D721Med (cell line): ENCODE data around the gene UPF1.

Source experiments
- DNase-seq: peaks from one replicate; pipeline ENCODE4 v3.0.0; 2011; ENCODE audit warnings: low spot score; ENCODE audit not compliant: insufficient read length
- FAIRE-seq: peaks from 2 replicates; lab custom pipeline; 2011; peaks lifted over from hg19 to GRCh38; lab: Jason Lieb, UNC
- TF ChIP-seq, protein P1 (sequence below): IDR thresholded peaks from 2 replicates; pipeline ENCODE4 v1.5.1; 2012; ENCODE audit warnings: mild to moderate bottlenecking, control low read depth; ENCODE audit not compliant: insufficient read depth; ENCODE audit errors: missing control alignments

The UPF1 gene

GRCh38 chr19:18846862-18847548, 15.2 kb downstream of the UPF1 start:
- DNase-seq: peak; percentile 92
- FAIRE-seq: no peak
- TF ChIP-seq, protein P1, sequence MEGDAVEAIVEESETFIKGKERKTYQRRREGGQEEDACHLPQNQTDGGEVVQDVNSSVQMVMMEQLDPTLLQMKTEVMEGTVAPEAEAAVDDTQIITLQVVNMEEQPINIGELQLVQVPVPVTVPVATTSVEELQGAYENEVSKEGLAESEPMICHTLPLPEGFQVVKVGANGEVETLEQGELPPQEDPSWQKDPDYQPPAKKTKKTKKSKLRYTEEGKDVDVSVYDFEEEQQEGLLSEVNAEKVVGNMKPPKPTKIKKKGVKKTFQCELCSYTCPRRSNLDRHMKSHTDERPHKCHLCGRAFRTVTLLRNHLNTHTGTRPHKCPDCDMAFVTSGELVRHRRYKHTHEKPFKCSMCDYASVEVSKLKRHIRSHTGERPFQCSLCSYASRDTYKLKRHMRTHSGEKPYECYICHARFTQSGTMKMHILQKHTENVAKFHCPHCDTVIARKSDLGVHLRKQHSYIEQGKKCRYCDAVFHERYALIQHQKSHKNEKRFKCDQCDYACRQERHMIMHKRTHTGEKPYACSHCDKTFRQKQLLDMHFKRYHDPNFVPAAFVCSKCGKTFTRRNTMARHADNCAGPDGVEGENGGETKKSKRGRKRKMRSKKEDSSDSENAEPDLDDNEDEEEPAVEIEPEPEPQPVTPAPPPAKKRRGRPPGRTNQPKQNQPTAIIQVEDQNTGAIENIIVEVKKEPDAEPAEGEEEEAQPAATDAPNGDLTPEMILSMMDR: peak; percentile 94

DNA sequence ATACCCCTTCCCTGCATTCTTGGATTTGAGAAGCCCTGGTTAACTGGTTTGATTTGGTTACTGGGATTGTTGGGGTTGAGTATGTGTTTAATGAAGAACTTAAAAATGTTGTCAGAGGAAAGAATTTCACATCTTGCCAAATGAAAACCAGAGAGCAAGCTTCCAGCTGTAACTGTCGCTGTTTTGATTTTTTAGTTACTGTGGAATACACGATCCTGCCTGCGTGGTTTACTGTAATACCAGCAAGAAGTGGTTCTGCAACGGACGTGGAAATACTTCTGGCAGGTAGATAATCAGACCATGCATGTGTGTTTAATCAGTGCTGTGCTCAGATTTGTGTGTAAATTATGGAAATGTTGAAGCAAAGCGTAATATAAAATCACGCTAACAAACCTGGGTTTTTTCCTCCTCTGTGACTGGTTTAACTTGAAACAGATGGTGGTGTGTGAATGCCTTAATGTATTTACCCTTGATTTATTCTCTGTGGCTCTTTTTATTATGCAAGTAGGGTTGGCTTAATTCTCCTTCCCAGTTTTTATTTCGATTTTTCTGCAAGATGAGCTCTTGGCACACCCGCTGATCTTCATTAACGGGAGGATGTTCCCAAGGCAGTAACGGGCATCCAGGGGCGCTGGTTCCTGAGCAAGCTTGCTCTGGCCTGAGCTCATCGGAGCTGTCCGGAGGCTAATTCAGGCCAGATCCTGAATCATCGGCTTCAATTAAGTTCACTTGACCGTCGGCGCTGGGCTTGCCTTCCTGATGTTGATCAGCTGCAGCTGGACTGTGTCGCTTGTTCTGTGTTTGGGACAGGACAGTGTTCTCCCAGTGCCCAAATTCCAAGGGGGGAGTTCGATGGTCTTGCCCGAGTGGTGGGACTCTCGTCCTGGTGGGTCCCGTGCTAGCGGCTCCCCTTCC, 16.0 kb downstream of the UPF1 start:
- DNase-seq (no peak), FAIRE-seq (no peak)
- TF ChIP-seq, protein P1: no peak

- TF ChIP-seq, protein P1: no peak
- DNase-seq: no peak
- FAIRE-seq: no peak
These were observed 17.3 kb downstream of the UPF1 start for GRCh38 chr19:18848878-18849661.

DNA sequence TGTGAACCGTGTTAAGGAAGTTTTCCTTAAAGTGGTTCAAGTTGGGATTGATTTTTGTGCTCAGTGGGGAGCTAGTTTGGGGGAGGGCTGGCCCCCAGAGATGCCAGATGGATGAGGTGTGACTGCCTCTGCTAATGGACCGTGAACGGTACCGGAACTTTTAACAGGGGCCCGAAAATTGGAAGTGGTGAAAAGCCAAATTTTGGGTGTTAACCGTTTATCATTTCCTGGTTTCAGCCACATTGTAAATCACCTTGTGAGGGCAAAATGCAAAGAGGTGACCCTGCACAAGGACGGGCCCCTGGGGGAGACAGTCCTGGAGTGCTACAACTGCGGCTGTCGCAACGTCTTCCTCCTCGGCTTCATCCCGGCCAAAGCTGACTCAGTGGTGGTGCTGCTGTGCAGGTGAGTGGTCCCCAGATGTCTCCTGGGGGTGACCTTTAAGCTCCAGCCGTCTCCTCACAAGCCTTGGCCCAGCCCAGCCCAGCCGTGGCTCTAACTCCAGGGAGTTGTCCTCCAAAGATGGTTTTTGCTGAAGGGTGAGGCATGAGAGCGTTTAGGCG, 18.2 kb downstream of the UPF1 start:
- TF ChIP-seq, protein P1: no peak
- DNase-seq (no peak), FAIRE-seq (no peak)

DNA sequence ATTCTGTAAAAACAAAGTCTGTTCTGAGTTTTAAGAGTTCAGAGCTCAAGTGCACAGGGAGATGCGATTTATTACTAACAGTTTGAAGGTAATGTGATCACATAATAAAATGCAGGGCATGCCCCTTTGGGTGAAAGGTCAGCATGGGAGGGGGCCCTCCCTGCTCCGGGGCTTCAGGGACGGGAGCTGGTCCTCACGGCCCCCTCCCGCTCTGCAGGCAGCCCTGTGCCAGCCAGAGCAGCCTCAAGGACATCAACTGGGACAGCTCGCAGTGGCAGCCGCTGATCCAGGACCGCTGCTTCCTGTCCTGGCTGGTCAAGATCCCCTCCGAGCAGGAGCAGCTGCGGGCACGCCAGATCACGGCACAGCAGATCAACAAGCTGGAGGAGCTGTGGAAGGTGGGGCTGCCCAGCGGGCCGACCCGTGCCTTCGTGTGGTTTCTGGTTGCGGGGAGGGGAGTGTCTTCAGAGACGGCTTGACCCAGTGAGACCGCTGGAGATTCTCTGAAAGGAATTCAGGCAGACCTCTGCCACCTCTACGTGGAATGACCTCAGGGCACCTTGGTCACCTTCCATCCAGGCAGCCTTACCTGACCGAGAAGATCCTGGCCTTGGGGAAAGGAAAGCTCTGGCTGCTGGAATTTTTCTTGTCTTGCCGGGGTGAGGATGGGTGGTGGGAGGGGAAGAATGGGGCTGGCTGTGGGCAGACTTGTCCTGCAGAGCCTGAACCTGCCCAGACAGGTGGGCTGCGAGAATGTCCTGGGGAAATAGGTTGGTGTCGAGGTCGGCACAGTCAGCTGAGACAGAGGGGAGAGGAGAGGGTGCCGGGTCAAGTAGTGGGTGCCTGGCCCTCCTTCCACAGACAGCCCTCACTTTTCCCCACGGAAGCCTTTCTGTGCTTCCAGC, 19.0 kb downstream of the UPF1 start:
- DNase-seq: no peak

More for the DNA sequence above, 19.0 kb downstream of the UPF1 start:
- FAIRE-seq: no peak
- TF ChIP-seq, protein P1: no peak
